HCT116 (cell line): ENCODE data around the gene FOXC2. TPM values are rescaled to one million over a fixed set of nuclear protein-coding genes. Genes with fewer than 3 reads are reported as not detected.
A peak's percentile ranks its signal among the peaks of the same experiment; 100 is the strongest.

ENCODE experiments used
- ATAC-seq: fragments of 200-7000 bp; cut with Tn5 transposase; 2 replicates; pipeline ENCODE4 v1.9.1; 2020; ENCODE audit warnings: mild to moderate bottlenecking, moderate library complexity
- BruUV-seq: library from RNA; stranded (reverse); fragments of 400-500 nt; replicated peaks from 2 replicates; lab custom pipeline; 2021; lab: Mats Ljungman, UMichigan
- CTCF ChIA-PET: fragments of 300-600 bp; sonication (Branson Sonifier 250); formaldehyde crosslinking; loops from one replicate; lab custom pipeline; 2021; ENCODE audit warnings: antibody characterized with exemption; lab: Charles Lee
- POLR2A ChIA-PET: fragments of 300-600, 350-600 bp; sonication (Branson Sonifier 250); formaldehyde crosslinking; loops from one replicate; lab custom pipeline; 2021; ENCODE audit warnings: antibody characterized with exemption; lab: Charles Lee
- RAD21 ChIA-PET, 2 experiments: fragments of 300-600 bp; sonication (Branson Sonifier 250); formaldehyde crosslinking; loops; one replicate each; lab custom pipeline; 2023; ENCODE audit warnings: low total read pairs in 2 of 2; ENCODE audit not compliant: uncharacterized antibody in 2 of 2, unreplicated experiment in 2 of 2, low non-redundant PET in 1 of 2; lab: Charles Lee
- DNase-seq: peaks from one replicate; pipeline ENCODE4 v3.0.0-alpha.2; 2010; ENCODE audit warnings: low read depth, low spot score
- H2AFZ ChIP-seq: fragments of 200-600 bp; shearing (Covaris generic), sonication (generic); 2 replicates; pipeline ENCODE4 v1.6.1; 2017; ENCODE audit warnings: low read depth, mixed run types, mixed read lengths, antibody characterized with exemption, low read length; ENCODE audit not compliant: poor library complexity, severe bottlenecking
- H3K27ac ChIP-seq: 2 replicates; pipeline ENCODE4 v1.5.1; 2012; ENCODE audit warnings: low read depth, low read length
- H3K27me3 ChIP-seq: fragments of 200-600 bp; sonication (generic); 2 replicates; pipeline ENCODE4 v1.6.1; 2016; ENCODE audit warnings: mixed run types, low read length, mixed read lengths; ENCODE audit not compliant: insufficient read depth
- H3K36me3 ChIP-seq, 2 experiments: fragments of 200-500 bp in 1 of 2; fragments of 200-600 bp in 1 of 2; sonication (Bioruptor generic) in 1 of 2; sonication (generic) in 1 of 2; 2 replicates each; pipeline versions ENCODE4 v1.5.1 to v1.6.1; 2014 to 2016; ENCODE audit warnings: low read length in 2 of 2, inconsistent platforms in 1 of 2, mixed read lengths in 1 of 2, mixed run types in 1 of 2; ENCODE audit not compliant: insufficient read depth in 2 of 2, control insufficient read depth in 1 of 2
- H3K4me1 ChIP-seq, 2 experiments: fragments of 200-600 bp in 1 of 2; sonication (generic) in 1 of 2; 2 replicates each; pipeline versions ENCODE4 v1.5.1 to v1.6.1; 2012 to 2017; ENCODE audit warnings: low read length in 2 of 2, inconsistent platforms in 1 of 2, mild to moderate bottlenecking in 1 of 2, mixed read lengths in 1 of 2, mixed run types in 1 of 2, moderate library complexity in 1 of 2; ENCODE audit not compliant: insufficient read depth in 2 of 2, control insufficient read depth in 1 of 2
- H3K4me2 ChIP-seq: fragments of 200-600 bp; sonication (generic); 2 replicates; pipeline ENCODE4 v1.6.1; 2017; ENCODE audit warnings: mixed run types, low read length, mixed read lengths
- H3K4me3 ChIP-seq, 2 experiments: fragments of 200-600 bp in 1 of 2; sonication (generic) in 1 of 2; replicated peaks in 1 of 2; 2 replicates each; pipeline ENCODE4 v1.5.1; 2011 to 2016; ENCODE audit warnings: low read length in 2 of 2, control low read depth in 1 of 2, low read depth in 1 of 2, mild to moderate bottlenecking in 1 of 2, mixed read lengths in 1 of 2, mixed run types in 1 of 2
- H3K79me2 ChIP-seq: fragments of 200-600 bp; sonication (generic); 2 replicates; pipeline ENCODE4 v1.6.1; 2017; ENCODE audit warnings: mild to moderate bottlenecking, mixed run types, low read length, moderate library complexity, mixed read lengths; ENCODE audit not compliant: insufficient read depth
- H3K9ac ChIP-seq: fragments of 200-600 bp; sonication (generic); 2 replicates; pipeline ENCODE4 v1.6.1; 2016; ENCODE audit warnings: low read length, mixed read lengths
- H3K9me2 ChIP-seq: fragments of 200-600 bp; sonication (generic), shearing (Covaris generic); 2 replicates; pipeline ENCODE4 v1.6.1; 2017; ENCODE audit warnings: mixed run types, mild to moderate bottlenecking, moderate library complexity; ENCODE audit not compliant: insufficient read depth
- H3K9me3 ChIP-seq, 2 experiments: fragments of 200-500 bp in 1 of 2; fragments of 200-600 bp in 1 of 2; sonication (Bioruptor generic) in 1 of 2; sonication (generic) in 1 of 2; 2 replicates each; pipeline ENCODE4 v1.6.1; 2014 to 2017; ENCODE audit warnings: low read length in 2 of 2, mixed read lengths in 2 of 2, inconsistent platforms in 1 of 2, low read depth in 1 of 2, mild to moderate bottlenecking in 1 of 2, mixed run types in 1 of 2, moderate library complexity in 1 of 2; ENCODE audit not compliant: control insufficient read depth in 1 of 2, insufficient read depth in 1 of 2
- H4K20me1 ChIP-seq: fragments of 200-600 bp; sonication (generic), shearing (Covaris generic); 2 replicates; pipeline ENCODE4 v1.6.1; 2017; ENCODE audit warnings: mixed run types, mild to moderate bottlenecking, moderate library complexity; ENCODE audit not compliant: insufficient read depth
- CTCF ChIP-seq, 3 experiments: fragments of 200-600 bp in 1 of 3; sonication (generic) in 1 of 3; IDR thresholded peaks in 2 of 3; conservative IDR thresholded peaks in 1 of 3; 2 replicates each; pipeline ENCODE4 v1.5.1; 2012 to 2017; ENCODE audit warnings: low read depth in 2 of 3, low read length in 2 of 3, antibody characterized with exemption in 1 of 3, borderline replicate concordance in 1 of 3, control low read depth in 1 of 3, mild to moderate bottlenecking in 1 of 3, mixed read lengths in 1 of 3, mixed run types in 1 of 3, moderate library complexity in 1 of 3; ENCODE audit not compliant: insufficient read depth in 1 of 3
- ELF1 ChIP-seq: IDR thresholded peaks from 2 replicates; pipeline ENCODE4 v1.6.1; 2012; ENCODE audit warnings: low read depth, borderline replicate concordance
- SRF ChIP-seq: IDR thresholded peaks from 2 replicates; pipeline ENCODE4 v1.6.1; 2012; ENCODE audit warnings: low read depth
- YY1 ChIP-seq: IDR thresholded peaks from 2 replicates; pipeline ENCODE4 v1.6.1; 2011; ENCODE audit warnings: low read length, low read depth, moderate library complexity, mild to moderate bottlenecking; ENCODE audit not compliant: insufficient replicate concordance; ENCODE audit errors: extremely low read depth
- ZBTB33 ChIP-seq: IDR thresholded peaks from 2 replicates; pipeline ENCODE4 v1.6.1; 2011; ENCODE audit warnings: mild to moderate bottlenecking, low read length, moderate library complexity; ENCODE audit not compliant: insufficient replicate concordance; ENCODE audit errors: extremely low read depth
- intact Hi-C: fragments of 100-400 bp; cut with micrococcal nuclease; formaldehyde crosslinking; loops from 2 replicates; pipeline ENCODE4 v1.10.0; 2022
- total RNA-seq: library from RNA; stranded (reverse); gene quantifications from one replicate; pipeline ENCODE4 v1.2.1, GENCODE V29; 2021; ENCODE audit not compliant: unreplicated experiment

Gene FOXC2
- total RNA-seq, 1 experiment from 2014 or later = 0.22 TPM

- no peaks in the 10 kb centered on the region for H3K79me2 ChIP-seq
- no peak overlapping the region for H3K4me3 ChIP-seq
- intact Hi-C loops = no loop called here
- POLR2A ChIA-PET = no interaction called here
- H3K4me1 ChIP-seq = peaks cover 0 to 10% of the 10 kb centered on the region in 2 experiments; a peak in 1 of 4 replicates
- H2AFZ ChIP-seq = no peak overlapping the region
- H3K9ac ChIP-seq = no peak overlapping the region
- RAD21 ChIA-PET = no interaction called here
- H4K20me1 ChIP-seq = no peaks in the 10 kb centered on the region
- ATAC-seq (peak; percentile 38; the same call in 1 of the 2 replicates), DNase-seq (no peak)
- H3K27me3 ChIP-seq = no peaks in the 10 kb centered on the region
- H3K27ac ChIP-seq = no peak overlapping the region
- H3K4me2 ChIP-seq = no peak overlapping the region
- BruUV-seq = no TSS peak
- no peaks in the 10 kb centered on the region for H3K9me3 ChIP-seq
- CTCF ChIA-PET = no interaction called here
- TF ChIP-seq SRF = no peak
- no peak for TF ChIP-seq ZBTB33
- TF ChIP-seq CTCF (IDR thresholded peaks at IDR 0.05 in 2 of 3, conservative IDR thresholded peaks at IDR 0.05 in 1 of 3; ENCODE audit: borderline replicate concordance in 1 of 3, insufficient read depth in 1 of 3, low read depth in 2 of 3, low read length in 2 of 3) = no peak; a peak in 1 of 6 replicates
- no peak for TF ChIP-seq ELF1
- no peak for TF ChIP-seq YY1
- no peaks in the 10 kb centered on the region for H3K9me2 ChIP-seq
- H3K36me3 ChIP-seq = no peaks in the 10 kb centered on the region
Measured at GRCh38 chr16:86528061-86528929, 38.3 kb upstream of the FOXC2 start.
